ENCODE data around the gene VCPKMT.

DNA sequence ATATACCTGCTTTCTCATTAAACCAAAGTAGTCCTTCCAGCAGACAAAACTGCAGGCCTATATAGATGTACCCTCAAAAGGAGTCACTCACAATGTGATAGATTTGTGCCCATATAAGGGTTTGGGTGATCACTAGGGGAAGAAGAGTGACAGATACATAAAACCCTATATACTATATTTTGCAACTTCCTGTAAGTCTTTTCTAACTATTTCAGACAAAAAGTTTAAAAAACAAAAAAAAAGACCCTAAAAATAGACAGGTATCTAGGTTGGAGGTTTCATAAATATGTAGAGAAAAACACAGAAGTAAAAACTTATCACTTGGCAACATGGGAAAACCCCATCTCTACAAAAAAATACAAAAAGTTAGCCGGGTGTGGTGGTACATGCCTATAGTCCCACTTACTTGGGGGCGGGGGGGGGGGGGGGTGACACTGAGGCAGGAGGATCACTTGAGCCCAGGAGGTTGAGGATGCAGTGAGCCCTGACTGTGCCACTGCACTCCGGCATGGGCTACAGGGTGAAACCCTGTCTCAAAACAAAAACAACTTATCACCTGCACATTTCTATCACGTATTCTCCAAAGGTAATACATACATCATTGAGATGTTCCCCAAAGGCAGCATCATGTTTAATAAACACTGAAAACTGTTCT, 2.9 kb downstream of the VCPKMT start:
- TF ChIP-seq, protein P1, sequence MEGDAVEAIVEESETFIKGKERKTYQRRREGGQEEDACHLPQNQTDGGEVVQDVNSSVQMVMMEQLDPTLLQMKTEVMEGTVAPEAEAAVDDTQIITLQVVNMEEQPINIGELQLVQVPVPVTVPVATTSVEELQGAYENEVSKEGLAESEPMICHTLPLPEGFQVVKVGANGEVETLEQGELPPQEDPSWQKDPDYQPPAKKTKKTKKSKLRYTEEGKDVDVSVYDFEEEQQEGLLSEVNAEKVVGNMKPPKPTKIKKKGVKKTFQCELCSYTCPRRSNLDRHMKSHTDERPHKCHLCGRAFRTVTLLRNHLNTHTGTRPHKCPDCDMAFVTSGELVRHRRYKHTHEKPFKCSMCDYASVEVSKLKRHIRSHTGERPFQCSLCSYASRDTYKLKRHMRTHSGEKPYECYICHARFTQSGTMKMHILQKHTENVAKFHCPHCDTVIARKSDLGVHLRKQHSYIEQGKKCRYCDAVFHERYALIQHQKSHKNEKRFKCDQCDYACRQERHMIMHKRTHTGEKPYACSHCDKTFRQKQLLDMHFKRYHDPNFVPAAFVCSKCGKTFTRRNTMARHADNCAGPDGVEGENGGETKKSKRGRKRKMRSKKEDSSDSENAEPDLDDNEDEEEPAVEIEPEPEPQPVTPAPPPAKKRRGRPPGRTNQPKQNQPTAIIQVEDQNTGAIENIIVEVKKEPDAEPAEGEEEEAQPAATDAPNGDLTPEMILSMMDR (conservative IDR thresholded peaks at IDR 0.05; ENCODE audit: low read length): no peak
- no peak for TF ChIP-seq EZH2phosphoT487 (IDR thresholded peaks at IDR 0.05; ENCODE audit: borderline replicate concordance)
